Activated CD4-positive, alpha-beta memory T cell treated with anti-CD3 and anti-CD28 coated beads, Interleukin-2, amount 10 ng/mL, durations not matched to agents 7 days and 5 days (primary cell): ENCODE measurements around the gene SMARCD3. TPM values are rescaled to one million over a fixed set of nuclear protein-coding genes. Genes with fewer than 3 reads are reported as not detected.

Source experiments
- CTCF ChIA-PET: fragments of 350-600 bp; sonication (Branson Sonifier 250); formaldehyde crosslinking; loops from one replicate; lab custom pipeline; 2021; ENCODE audit warnings: antibody characterized with exemption, inconsistent platforms; lab: Charles Lee
- POLR2A ChIA-PET: fragments of 350-600 bp; sonication (Branson Sonifier 250); formaldehyde crosslinking; loops from one replicate; lab custom pipeline; 2021; ENCODE audit warnings: antibody characterized with exemption; lab: Charles Lee
- DNase-seq: peaks from one replicate; pipeline ENCODE4 v3.0.0-alpha.2; 2020
- H3K27ac Mint-ChIP-seq: one replicate; pipeline ENCODE4 v1.8.0; 2021; ENCODE audit warnings: mild to moderate bottlenecking, mixed read lengths
- H3K27me3 Mint-ChIP-seq: one replicate; pipeline ENCODE4 v1.8.0; 2021; ENCODE audit warnings: mixed read lengths
- H3K36me3 Mint-ChIP-seq: one replicate; pipeline ENCODE4 v1.8.0; 2021; ENCODE audit warnings: low read depth, mixed read lengths
- H3K4me1 Mint-ChIP-seq: one replicate; pipeline ENCODE4 v1.8.0; 2021; ENCODE audit warnings: mixed read lengths
- H3K4me3 Mint-ChIP-seq: one replicate; pipeline ENCODE4 v1.8.0; 2021; ENCODE audit warnings: mild to moderate bottlenecking, mixed read lengths
- H3K9me3 Mint-ChIP-seq: one replicate; pipeline ENCODE4 v1.8.0; 2021; ENCODE audit warnings: mixed read lengths
- total RNA-seq, 2 experiments: library from RNA; stranded (reverse); gene quantifications; one replicate each; pipeline ENCODE4 v1.2.3, GENCODE V29; 2021

SMARCD3 gene
- total RNA-seq, 2 experiments from 2014 or later: 1.5 to 2.7 TPM

DNA sequence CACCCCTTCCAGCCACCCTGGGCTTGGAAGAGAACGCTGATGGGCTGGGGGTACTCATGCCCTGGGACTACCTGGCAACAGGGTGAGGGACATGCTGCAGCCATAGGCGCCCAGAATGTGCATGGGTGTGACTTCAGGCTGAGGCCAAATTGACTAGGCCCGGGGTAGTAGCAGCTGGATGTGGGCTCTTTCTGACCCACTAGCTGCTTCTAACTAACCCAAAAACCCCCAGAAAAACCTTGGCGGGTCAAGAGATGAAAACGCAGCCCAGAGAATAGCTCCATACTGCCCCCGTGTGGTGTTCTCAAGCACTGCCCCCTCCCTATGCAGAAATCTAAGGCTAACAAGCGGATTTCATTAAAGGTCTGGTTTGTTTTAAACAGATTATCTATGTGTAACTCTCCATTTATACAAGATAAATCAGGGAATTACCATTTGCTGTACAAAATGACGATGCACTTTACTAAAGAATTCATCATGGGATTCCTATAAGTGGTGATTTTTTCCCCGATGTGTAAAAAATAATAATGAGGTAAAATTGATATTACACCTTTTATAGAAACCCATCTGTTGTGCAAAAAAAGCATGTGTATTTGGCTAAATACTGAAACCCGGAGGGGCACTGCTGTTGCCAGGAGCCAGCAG, 4.2 kb downstream of the SMARCD3 start:
- Mint-ChIP-seq H3K4me3 (no peak overlapping the region), H3K27me3 (peaks cover 39% of the 10 kb centered on the region), H3K9me3 (no peaks in the 10 kb centered on the region), H3K27ac (no peak overlapping the region), H3K36me3 (peaks cover 4% of the 10 kb centered on the region), H3K4me1 (peaks cover 34% of the 10 kb centered on the region)
- ChIA-PET CTCF (interaction anchor here (0.6 to 3.7 kb wide), 41 partner anchors 8 to 358 kb away, joined by 3 to 47 read pairs (median 4); partner anchors contain the start of genes ABCF2, CHPF2 and GBX1), POLR2A (interaction anchor here (1.0 to 3.4 kb wide), 4 partner anchors 12 to 120 kb away, joined by 3 to 38 read pairs (median 12); partner anchors contain the start of genes ABCF2 and CHPF2)
- DNase-seq: peak; percentile 72

GRCh38 chr7:151243408-151244195, 4.9 kb downstream of the SMARCD3 start:
- Mint-ChIP-seq H3K4me1 (peaks cover 32% of the 10 kb centered on the region), H3K27ac (no peak overlapping the region), H3K4me3 (peak overlapping the region; percentile 2), H3K9me3 (no peaks in the 10 kb centered on the region), H3K27me3 (peaks cover 34% of the 10 kb centered on the region), H3K36me3 (peaks cover 7% of the 10 kb centered on the region)
- ChIA-PET POLR2A (interaction anchor here (0.5 to 3.4 kb wide), 7 partner anchors 11 to 885 kb away, joined by 3 to 38 read pairs (median 3); partner anchors contain the start of genes ABCF2 and CHPF2), CTCF (interaction anchor here (0.8 to 3.7 kb wide), 42 partner anchors 7 to 357 kb away, joined by 3 to 47 read pairs (median 4); partner anchors contain the start of genes ABCF2, CHPF2 and GBX1)
- peak; percentile 43 for DNase-seq

DNA sequence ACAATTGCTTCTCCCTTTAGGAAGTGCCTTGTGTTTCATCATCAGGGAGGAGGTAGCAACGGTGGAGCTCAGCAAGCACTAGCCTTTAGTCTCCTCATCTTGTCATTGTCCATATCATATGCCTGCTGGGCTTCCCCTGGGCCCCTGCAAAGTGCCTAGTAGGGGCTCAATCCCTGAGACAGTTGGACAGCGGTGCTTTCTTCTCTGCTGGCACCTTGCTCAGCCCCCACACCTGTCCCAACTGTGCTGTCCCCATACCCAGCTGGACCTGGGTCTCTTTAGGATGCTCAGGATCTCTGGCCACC, 5.5 kb downstream of the SMARCD3 start:
- H3K27ac Mint-ChIP-seq: no peak overlapping the region
- POLR2A ChIA-PET: interaction anchor here (0.5 to 3.4 kb wide), 6 partner anchors 10 to 896 kb away, joined by 3 to 38 read pairs (median 3); partner anchors contain the start of genes ABCF2 and CHPF2
- no peaks in the 10 kb centered on the region for H3K9me3 Mint-ChIP-seq
- CTCF ChIA-PET: interaction anchor here (0.8 to 3.7 kb wide), 13 partner anchors 9 to 229 kb away, joined by 3 to 47 read pairs (median 8); partner anchors contain the start of genes ABCF2, CHPF2 and GBX1
- peaks cover 7% of the 10 kb centered on the region for H3K36me3 Mint-ChIP-seq
- peak overlapping the region; percentile 2 for H3K4me3 Mint-ChIP-seq
- peaks cover 30% of the 10 kb centered on the region for H3K27me3 Mint-ChIP-seq
- peaks cover 29% of the 10 kb centered on the region for H3K4me1 Mint-ChIP-seq
- DNase-seq: no peak

- POLR2A ChIA-PET: interaction anchor here (0.6 to 3.4 kb wide), 4 partner anchors 10 to 895 kb away, joined by 3 to 38 read pairs (median 11); partner anchors contain the start of genes ABCF2 and CHPF2
- CTCF ChIA-PET: interaction anchor here (0.8 to 3.7 kb wide), 12 partner anchors 9 to 118 kb away, joined by 3 to 47 read pairs (median 10); partner anchors contain the start of genes ABCF2, CHPF2 and GBX1
- H3K9me3 Mint-ChIP-seq: no peaks in the 10 kb centered on the region
- no peak overlapping the region for H3K4me3 Mint-ChIP-seq
- peaks cover 25% of the 10 kb centered on the region for H3K27me3 Mint-ChIP-seq
- H3K27ac Mint-ChIP-seq: no peak overlapping the region
- no peak for DNase-seq
- H3K36me3 Mint-ChIP-seq: peaks cover 7% of the 10 kb centered on the region
- peaks cover 27% of the 10 kb centered on the region for H3K4me1 Mint-ChIP-seq
Measured at GRCh38 chr7:151242159-151243044, 6.1 kb downstream of the SMARCD3 start.

DNA sequence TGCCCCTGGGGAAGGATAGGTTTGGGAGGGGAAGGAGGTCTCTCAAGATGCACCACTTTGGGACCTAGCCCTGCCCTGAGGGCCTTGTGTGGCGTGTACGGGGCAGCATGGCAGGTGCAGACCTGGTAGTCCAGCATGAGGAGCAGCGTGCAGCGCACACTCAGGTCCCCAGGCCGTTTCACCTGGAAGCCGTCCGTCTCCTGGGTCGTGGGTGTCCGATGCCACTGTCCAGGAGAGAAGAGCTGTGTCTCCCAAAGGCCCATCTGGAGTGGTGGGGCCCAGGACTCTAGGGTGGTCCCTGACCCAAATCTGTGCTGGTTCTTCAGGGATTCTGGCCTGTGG, 6.8 kb downstream of the SMARCD3 start:
- Mint-ChIP-seq H3K4me3 (no peak overlapping the region), H3K27ac (no peak overlapping the region), H3K4me1 (peaks cover 28% of the 10 kb centered on the region), H3K27me3 (peaks cover 18% of the 10 kb centered on the region), H3K9me3 (no peaks in the 10 kb centered on the region), H3K36me3 (peaks cover 10% of the 10 kb centered on the region)
- ChIA-PET POLR2A (interaction anchor here (3.4 kb wide), 1 partner anchor 9 kb away, joined by 38 read pairs; the partner anchor contains the start of gene CHPF2), CTCF (interaction anchor here (3.7 kb wide), 1 partner anchor 8 kb away, joined by 46 read pairs; the partner anchor contains the start of gene CHPF2)
- DNase-seq: no peak

DNA sequence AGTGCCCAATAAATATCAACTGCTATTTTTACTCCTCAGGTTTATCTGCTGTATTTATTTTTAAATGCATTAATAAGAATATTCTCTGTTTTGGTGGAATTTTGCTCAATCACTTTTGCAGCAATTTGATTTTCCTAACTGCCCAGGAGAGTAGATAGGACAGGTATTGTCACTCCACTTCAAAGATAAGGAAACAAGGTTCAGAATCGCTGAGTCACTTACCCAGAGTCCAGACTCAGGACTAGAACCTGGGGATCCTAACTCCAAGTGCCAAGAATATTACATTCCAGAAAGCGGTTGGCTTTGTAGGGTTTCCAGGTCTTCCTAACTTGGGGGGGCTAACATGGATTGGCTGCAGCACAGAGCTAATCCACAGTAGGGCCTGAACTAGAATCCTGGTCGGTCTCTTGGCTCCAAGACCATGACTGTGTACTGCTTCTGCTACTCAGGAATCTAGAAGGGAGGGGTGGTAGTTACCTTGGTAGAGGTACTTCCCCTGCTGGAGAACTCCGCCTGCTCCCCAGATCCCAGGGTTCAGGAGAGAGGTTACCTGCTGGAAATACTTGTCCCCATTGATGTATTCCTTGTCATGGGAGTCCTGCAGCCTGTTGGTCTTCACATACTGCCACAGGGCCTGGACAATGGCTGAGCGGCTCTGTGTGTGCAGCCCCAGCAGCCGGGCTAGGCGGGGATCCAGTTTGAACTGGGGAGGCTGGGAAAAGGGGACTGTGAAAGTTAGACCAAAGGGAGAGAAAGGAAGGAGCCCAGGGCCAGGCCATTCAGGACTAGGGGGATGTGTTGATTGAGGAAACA, 7.3 kb downstream of the SMARCD3 start:
- peaks cover 12% of the 10 kb centered on the region for H3K27me3 Mint-ChIP-seq
- ChIA-PET POLR2A (interaction anchor here (3.4 kb wide), 1 partner anchor 8 kb away, joined by 38 read pairs; the partner anchor contains the start of gene CHPF2), CTCF (no interaction called here)
- H3K4me1 Mint-ChIP-seq: peaks cover 28% of the 10 kb centered on the region
- no peak overlapping the region for H3K27ac Mint-ChIP-seq
- peaks cover 16% of the 10 kb centered on the region for H3K36me3 Mint-ChIP-seq
- H3K4me3 Mint-ChIP-seq: no peak overlapping the region
- no peak for DNase-seq
- no peaks in the 10 kb centered on the region for H3K9me3 Mint-ChIP-seq

- DNase-seq: no peak
- peaks cover 8% of the 10 kb centered on the region for H3K27me3 Mint-ChIP-seq
- H3K9me3 Mint-ChIP-seq: no peaks in the 10 kb centered on the region
- H3K4me1 Mint-ChIP-seq: peaks cover 26% of the 10 kb centered on the region
- peaks cover 17% of the 10 kb centered on the region for H3K36me3 Mint-ChIP-seq
- CTCF ChIA-PET: interaction anchor here (0.7 to 1.4 kb wide), 2 partner anchors 13 to 71 kb away, joined by 4 read pairs; partner anchors contain the start of gene ABCF2
- POLR2A ChIA-PET: no interaction called here
- H3K4me3 Mint-ChIP-seq: no peak overlapping the region
- H3K27ac Mint-ChIP-seq: no peak overlapping the region
Measured at GRCh38 chr7:151240536-151240935, 8.0 kb downstream of the SMARCD3 start.

DNA sequence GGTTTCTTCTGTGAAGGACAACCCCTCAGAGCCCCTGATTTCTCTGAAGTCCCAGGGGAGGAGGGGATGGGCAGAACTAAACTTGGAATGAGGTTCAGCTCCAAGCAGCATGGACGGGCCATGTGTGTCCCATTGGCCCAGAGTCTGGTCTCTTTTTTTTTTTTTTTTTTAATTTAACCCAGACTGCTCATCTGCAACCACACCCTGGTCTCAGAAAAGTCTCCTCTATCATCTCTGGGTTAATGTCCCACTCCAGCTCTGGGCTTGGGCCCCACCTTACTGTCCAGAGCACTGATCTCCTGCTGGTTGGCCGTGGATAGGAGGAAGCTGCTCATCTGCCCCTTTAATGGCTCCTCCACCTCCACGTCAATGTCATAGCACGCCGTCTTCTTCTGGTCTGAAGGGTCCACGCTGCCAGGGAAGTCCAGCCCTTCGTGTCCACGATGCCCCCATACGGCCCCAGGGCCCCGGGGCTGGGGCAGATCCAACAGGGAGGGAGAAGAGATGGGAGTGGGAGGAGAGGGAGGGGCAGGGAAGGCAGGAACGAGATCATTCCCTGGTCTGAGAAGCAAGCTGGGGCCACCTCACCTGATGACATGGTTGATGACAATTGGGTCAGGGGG, 8.5 kb downstream of the SMARCD3 start:
- peaks cover 27% of the 10 kb centered on the region for H3K4me1 Mint-ChIP-seq
- H3K36me3 Mint-ChIP-seq: peaks cover 19% of the 10 kb centered on the region
- POLR2A ChIA-PET: no interaction called here
- H3K27ac Mint-ChIP-seq: no peak overlapping the region
- no peak for DNase-seq
- CTCF ChIA-PET: interaction anchor here (0.7 to 1.4 kb wide), 2 partner anchors 13 to 72 kb away, joined by 4 read pairs; partner anchors contain the start of gene ABCF2
- H3K9me3 Mint-ChIP-seq: no peaks in the 10 kb centered on the region
- peaks cover 6% of the 10 kb centered on the region for H3K27me3 Mint-ChIP-seq
- H3K4me3 Mint-ChIP-seq: no peak overlapping the region

DNA sequence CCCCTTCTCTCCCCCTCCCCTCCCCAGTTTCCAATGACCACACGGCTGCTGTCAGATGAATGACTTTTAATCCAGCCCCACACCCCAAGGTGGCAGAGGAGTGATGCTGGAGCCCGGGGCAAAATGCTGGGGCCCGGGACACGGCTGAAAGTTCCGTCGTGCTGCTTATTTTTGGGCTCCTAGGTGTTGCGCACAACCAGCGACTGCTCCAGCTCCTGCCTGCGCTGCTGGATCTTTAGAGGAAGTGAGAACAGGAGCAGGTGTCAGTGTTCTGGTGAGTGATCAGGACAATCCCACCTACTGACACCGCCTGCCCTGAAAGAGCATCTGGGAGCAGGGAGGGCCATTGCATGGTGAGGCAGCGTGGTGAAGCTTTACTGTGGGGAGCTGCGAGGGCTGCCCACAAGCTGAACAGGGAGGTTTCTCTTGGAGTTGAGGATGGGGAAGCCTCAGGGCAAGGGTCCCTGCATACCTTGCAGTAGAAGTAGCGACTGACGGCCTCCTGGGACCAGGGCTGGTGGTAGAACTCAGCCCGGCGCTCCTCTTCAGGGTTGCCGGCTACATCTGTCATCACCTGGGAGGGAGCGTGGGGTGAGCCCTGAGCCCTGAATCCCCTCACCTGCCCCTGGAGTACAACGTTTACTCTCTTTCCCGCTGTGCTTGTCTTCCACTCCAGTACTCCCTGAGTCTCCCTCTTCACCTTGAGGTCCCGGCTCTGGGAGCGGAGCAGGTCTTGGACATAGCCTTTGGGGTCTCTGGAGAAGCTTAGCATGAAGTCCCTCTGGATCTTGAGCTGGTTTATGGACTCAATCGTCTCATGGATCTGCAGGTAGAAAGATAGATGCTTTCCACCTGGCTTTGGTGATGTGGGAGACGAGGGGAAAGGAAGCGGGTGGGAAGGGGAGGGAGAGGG, 9.3 kb downstream of the SMARCD3 start:
- H3K36me3 Mint-ChIP-seq: peaks cover 25% of the 10 kb centered on the region
- H3K27me3 Mint-ChIP-seq: no peaks in the 10 kb centered on the region
- DNase-seq: no peak
- H3K9me3 Mint-ChIP-seq: no peaks in the 10 kb centered on the region
- ChIA-PET POLR2A (no interaction called here), CTCF (interaction anchor here (1.4 kb wide), 1 partner anchor 12 kb away, joined by 4 read pairs; the partner anchor contains the start of gene ABCF2)
- H3K4me3 Mint-ChIP-seq: no peak overlapping the region
- H3K4me1 Mint-ChIP-seq: peaks cover 27% of the 10 kb centered on the region
- no peak overlapping the region for H3K27ac Mint-ChIP-seq

GRCh38 chr7:151238190-151238810, 10.2 kb downstream of the SMARCD3 start:
- H3K9me3 Mint-ChIP-seq: no peaks in the 10 kb centered on the region
- H3K27me3 Mint-ChIP-seq: no peaks in the 10 kb centered on the region
- H3K27ac Mint-ChIP-seq: no peak overlapping the region
- ChIA-PET POLR2A (interaction anchor here (2.7 kb wide), 1 partner anchor 11 kb away, joined by 12 read pairs; the partner anchor contains the start of gene ABCF2), CTCF (no interaction called here)
- peaks cover 27% of the 10 kb centered on the region for H3K4me1 Mint-ChIP-seq
- H3K4me3 Mint-ChIP-seq: no peak overlapping the region
- peaks cover 31% of the 10 kb centered on the region for H3K36me3 Mint-ChIP-seq
- DNase-seq: no peak
